Prostate gland (tissue), 2 donors: ENCODE results near the gene ADGRL3. TPM values are rescaled to one million over a fixed set of nuclear protein-coding genes. Genes with fewer than 3 reads are reported as not detected.

Experiments used
- DNase-seq: peaks from one replicate; pipeline ENCODE4 v3.0.0-alpha.2; 2019; ENCODE audit warnings: low spot score
- H3K27ac ChIP-seq, 2 donors: fragments of 200-600 bp; sonication (generic); 2 replicates each; pipeline ENCODE4 v1.5.1; 2017 to 2019
- H3K27me3 ChIP-seq: fragments of 200-600 bp; sonication (generic); replicated peaks from 2 replicates; pipeline ENCODE4 v1.5.1; 2019; ENCODE audit not compliant: insufficient read depth
- H3K36me3 ChIP-seq, 2 donors: fragments of 200-600 bp; sonication (generic); 1 replicate in 1 of 2; 2 replicates in 1 of 2; pipeline versions ENCODE4 v1.5.1 to v1.8.1; 2017 to 2019
- H3K4me1 ChIP-seq: fragments of 200-600 bp; sonication (generic); replicated peaks from 2 replicates; pipeline ENCODE4 v1.5.1; 2019
- H3K4me3 ChIP-seq, 2 donors: fragments of 200-600 bp; sonication (generic); 2 replicates each; pipeline ENCODE4 v1.5.1; 2017 to 2019
- H3K9me3 ChIP-seq: fragments of 200-600 bp; sonication (generic); 2 replicates; pipeline ENCODE4 v1.5.1; 2017
- CTCF ChIP-seq, 4 experiments: fragments of 200-600 bp in 2 of 4; fragments of 450-650 bp in 2 of 4; sonication (generic) in 2 of 4; IDR thresholded peaks; 1 replicate in 3 of 4; 2 replicates in 1 of 4; pipeline ENCODE4 v1.5.1; 2016 to 2019; ENCODE audit warnings: antibody characterized with exemption in 4 of 4, mild to moderate bottlenecking in 2 of 4, moderate library complexity in 2 of 4
- POLR2A ChIP-seq: fragments of 450-650 bp; IDR thresholded peaks from one replicate; pipeline ENCODE4 v1.6.1; 2016; ENCODE audit warnings: antibody characterized with exemption, mild to moderate bottlenecking
- POLR2AphosphoS5 ChIP-seq: sonication (generic); formaldehyde crosslinking; IDR thresholded peaks from one replicate; pipeline ENCODE4 v1.6.1; 2017; ENCODE audit warnings: antibody characterized with exemption
- WGBS: methylation state at CpG from one replicate; pipeline ENCODE4 v1.1.5; 2018; 5-methylcytosine and 5-hydroxymethylcytosine counted together
- intact Hi-C: fragments of 100-400 bp; cut with DNase I; formaldehyde crosslinking; loops from one replicate; pipeline ENCODE4 v1.14.2; 2022
- total RNA-seq, 2 donors: library from RNA; depleted of rRNA; stranded (reverse); fragments of >200 nt; gene quantifications; one replicate each; pipeline ENCODE4 v1.1.0, GENCODE V29; 2016

The ADGRL3 gene
- total RNA-seq, 2 donors from 2014 or later: 1.7 to 23.5 TPM

GRCh38 chr4:62003695-62004094, 803.6 kb downstream of the ADGRL3 start:
- no peak for TF ChIP-seq CTCF (IDR thresholded peaks at IDR 0.05)
- no peak for TF ChIP-seq POLR2AphosphoS5
- no peak for TF ChIP-seq POLR2A
- no peaks in the 10 kb centered on the region for H3K27me3 ChIP-seq
- no peak overlapping the region for H3K4me3 ChIP-seq
- DNase-seq: no peak
- no peak overlapping the region for H3K27ac ChIP-seq
- intact Hi-C loops: no loop called here
- 25% methylated on average over 1 of the region's 1 CpG for WGBS
- no peaks in the 10 kb centered on the region for H3K4me1 ChIP-seq
- H3K36me3 ChIP-seq: no peaks in the 10 kb centered on the region
- no peaks in the 10 kb centered on the region for H3K9me3 ChIP-seq

GRCh38 chr4:62004881-62005280, 804.8 kb downstream of the ADGRL3 start:
- TF ChIP-seq POLR2A (no peak), CTCF (IDR thresholded peaks at IDR 0.05) (no peak), POLR2AphosphoS5 (no peak)
- no peaks in the 10 kb centered on the region for H3K36me3 ChIP-seq
- H3K27me3 ChIP-seq: no peaks in the 10 kb centered on the region
- no peaks in the 10 kb centered on the region for H3K4me1 ChIP-seq
- no peak overlapping the region for H3K4me3 ChIP-seq
- DNase-seq: no peak
- no peaks in the 10 kb centered on the region for H3K9me3 ChIP-seq
- intact Hi-C loops: no loop called here
- H3K27ac ChIP-seq: no peak overlapping the region

DNA sequence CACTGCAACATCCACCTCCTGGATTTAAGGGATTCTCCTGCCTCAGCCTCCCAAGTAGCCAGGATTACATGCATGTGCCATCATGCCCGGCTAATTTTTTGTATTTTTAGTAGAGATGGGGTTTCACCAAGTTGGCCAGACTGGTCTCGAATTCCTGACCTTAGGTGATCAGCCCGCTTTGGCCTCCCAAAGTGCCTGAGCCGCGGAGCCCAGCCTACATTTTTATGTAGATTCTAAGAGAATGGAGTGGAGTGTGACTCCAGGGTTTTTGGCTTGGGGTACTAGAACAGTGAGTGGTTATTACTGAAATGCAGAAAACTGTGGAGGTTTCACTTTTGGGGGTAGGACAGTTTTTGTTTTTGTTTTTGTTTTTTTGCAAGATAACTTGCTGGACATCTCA, 806.0 kb downstream of the ADGRL3 start:
- no peak overlapping the region for H3K4me3 ChIP-seq
- intact Hi-C loops: no loop called here
- H3K9me3 ChIP-seq: no peaks in the 10 kb centered on the region
- 93% methylated on average over 5 of the region's 5 CpGs for WGBS
- no peaks in the 10 kb centered on the region for H3K4me1 ChIP-seq
- H3K36me3 ChIP-seq: no peaks in the 10 kb centered on the region
- H3K27ac ChIP-seq: no peak overlapping the region
- H3K27me3 ChIP-seq: no peaks in the 10 kb centered on the region
- TF ChIP-seq CTCF (IDR thresholded peaks at IDR 0.05) (no peak), POLR2A (no peak), POLR2AphosphoS5 (no peak)
- DNase-seq: no peak

GRCh38 chr4:62015043-62015739, 815.1 kb downstream of the ADGRL3 start:
- DNase-seq: no peak
- H3K27ac ChIP-seq: no peak overlapping the region
- H3K4me3 ChIP-seq: no peak overlapping the region
- intact Hi-C loops: no loop called here
- WGBS: 92% methylated on average over 3 of the region's 3 CpGs
- H3K9me3 ChIP-seq: no peaks in the 10 kb centered on the region
- no peaks in the 10 kb centered on the region for H3K27me3 ChIP-seq
- TF ChIP-seq CTCF (IDR thresholded peaks at IDR 0.05): no peak
- TF ChIP-seq POLR2AphosphoS5: no peak
- no peak for TF ChIP-seq POLR2A
- no peaks in the 10 kb centered on the region for H3K36me3 ChIP-seq
- no peaks in the 10 kb centered on the region for H3K4me1 ChIP-seq

DNA sequence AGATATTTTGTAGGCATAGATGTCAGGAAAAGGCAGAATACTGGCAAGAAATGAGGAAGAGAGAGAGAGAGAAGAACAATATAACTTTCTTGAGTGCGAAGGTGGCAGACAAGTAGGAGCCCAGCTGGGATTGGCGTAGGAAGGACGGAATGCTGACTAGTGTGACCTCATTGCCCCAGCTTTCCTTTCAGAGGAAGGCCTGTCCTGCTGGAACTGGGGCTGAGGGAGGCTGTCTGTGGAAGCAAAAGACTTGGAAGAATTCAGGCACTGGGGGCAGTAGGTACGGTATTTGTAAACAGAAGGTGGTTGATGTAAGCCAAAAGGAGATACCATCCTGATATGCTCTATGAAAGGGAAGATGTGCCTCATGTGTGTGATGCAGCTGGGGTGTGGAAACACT, 818.4 kb downstream of the ADGRL3 start:
- WGBS: 86% methylated on average over 4 of the region's 4 CpGs
- H3K27me3 ChIP-seq: no peaks in the 10 kb centered on the region
- intact Hi-C loops: no loop called here
- no peak overlapping the region for H3K27ac ChIP-seq
- TF ChIP-seq CTCF (IDR thresholded peaks at IDR 0.05): no peak
- TF ChIP-seq POLR2A: no peak
- TF ChIP-seq POLR2AphosphoS5: no peak
- no peaks in the 10 kb centered on the region for H3K9me3 ChIP-seq
- no peak for DNase-seq
- no peak overlapping the region for H3K4me3 ChIP-seq
- H3K36me3 ChIP-seq: no peaks in the 10 kb centered on the region
- H3K4me1 ChIP-seq: no peaks in the 10 kb centered on the region
